ENCODE measurements around the gene ZNF18.

DNA sequence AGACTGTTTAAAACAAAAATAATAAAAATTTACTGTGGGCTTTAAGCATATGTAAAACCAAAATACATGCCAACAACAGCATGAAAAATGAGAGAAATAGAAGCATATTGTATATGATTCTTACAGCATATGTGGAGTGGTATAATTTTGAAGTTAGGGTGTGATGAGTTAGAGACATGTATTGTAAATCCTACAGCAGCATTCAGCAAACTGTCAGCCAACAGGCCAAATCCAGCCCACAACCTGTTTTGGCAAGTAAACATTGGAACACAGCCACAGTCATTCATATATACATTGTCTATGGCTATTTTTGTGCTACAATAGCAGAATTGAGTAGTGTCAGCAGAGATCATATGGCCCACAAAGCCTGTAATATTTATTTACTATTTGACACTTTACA, 42.3 kb downstream of the ZNF18 start:
- TF ChIP-seq, protein P1, sequence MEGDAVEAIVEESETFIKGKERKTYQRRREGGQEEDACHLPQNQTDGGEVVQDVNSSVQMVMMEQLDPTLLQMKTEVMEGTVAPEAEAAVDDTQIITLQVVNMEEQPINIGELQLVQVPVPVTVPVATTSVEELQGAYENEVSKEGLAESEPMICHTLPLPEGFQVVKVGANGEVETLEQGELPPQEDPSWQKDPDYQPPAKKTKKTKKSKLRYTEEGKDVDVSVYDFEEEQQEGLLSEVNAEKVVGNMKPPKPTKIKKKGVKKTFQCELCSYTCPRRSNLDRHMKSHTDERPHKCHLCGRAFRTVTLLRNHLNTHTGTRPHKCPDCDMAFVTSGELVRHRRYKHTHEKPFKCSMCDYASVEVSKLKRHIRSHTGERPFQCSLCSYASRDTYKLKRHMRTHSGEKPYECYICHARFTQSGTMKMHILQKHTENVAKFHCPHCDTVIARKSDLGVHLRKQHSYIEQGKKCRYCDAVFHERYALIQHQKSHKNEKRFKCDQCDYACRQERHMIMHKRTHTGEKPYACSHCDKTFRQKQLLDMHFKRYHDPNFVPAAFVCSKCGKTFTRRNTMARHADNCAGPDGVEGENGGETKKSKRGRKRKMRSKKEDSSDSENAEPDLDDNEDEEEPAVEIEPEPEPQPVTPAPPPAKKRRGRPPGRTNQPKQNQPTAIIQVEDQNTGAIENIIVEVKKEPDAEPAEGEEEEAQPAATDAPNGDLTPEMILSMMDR (IDR thresholded peaks at IDR 0.05), result no peak
- no peak for TF ChIP-seq POLR2A (IDR thresholded peaks at IDR 0.05; ENCODE audit: low read depth)
